OCI-LY3 (cell line): Measurements from ENCODE around the gene SLC38A10.

Experiments
- H2AFZ ChIP-seq: fragments of 200-600, 300-600 bp; shearing (Covaris generic); 2 replicates; pipeline ENCODE4 v1.6.0; 2014; ENCODE audit warnings: antibody characterized with exemption, low read depth, low read length
- H3K27ac ChIP-seq: fragments of 200-600, 300-600 bp; sonication (generic); 2 replicates; pipeline ENCODE4 v1.5.1; 2014; ENCODE audit warnings: mild to moderate bottlenecking, low read length, moderate library complexity, mixed read lengths
- H3K27me3 ChIP-seq: fragments of 200-600, 300-600 bp; sonication (generic); 2 replicates; pipeline ENCODE4 v1.6.1; 2014; ENCODE audit warnings: low read depth, low read length, mixed read lengths
- H3K36me3 ChIP-seq: fragments of 200-600, 300-600 bp; sonication (generic); replicated peaks from 2 replicates; pipeline ENCODE3; 2014; ENCODE audit warnings: low read depth, low read length, mixed read lengths
- H3K4me1 ChIP-seq: fragments of 300-600, 200-600 bp; sonication (generic); 2 replicates; pipeline ENCODE4 v1.6.1; 2014; ENCODE audit warnings: low read length, mixed read lengths
- H3K4me2 ChIP-seq: fragments of 200-600, 300-600 bp; sonication (generic); 2 replicates; pipeline ENCODE4 v1.6.1; 2014; ENCODE audit warnings: low read length, mixed read lengths
- H3K4me3 ChIP-seq: fragments of 300-600, 200-600 bp; sonication (generic); 2 replicates; pipeline ENCODE4 v1.5.1; 2014; ENCODE audit warnings: antibody characterized with exemption, mild to moderate bottlenecking, low read length, moderate library complexity
- H3K79me2 ChIP-seq: fragments of 300-600, 200-600 bp; shearing (Covaris generic); 2 replicates; pipeline ENCODE4 v1.6.1; 2014; ENCODE audit warnings: mild to moderate bottlenecking, low read length, mixed read lengths
- H3K9ac ChIP-seq: fragments of 300-600, 200-600 bp; shearing (Covaris generic); 2 replicates; pipeline ENCODE4 v1.6.0; 2014; ENCODE audit warnings: mild to moderate bottlenecking, low read length, moderate library complexity
- H3K9me3 ChIP-seq: fragments of 200-600, 300-600 bp; shearing (Covaris generic); 2 replicates; pipeline ENCODE4 v1.6.1; 2014; ENCODE audit warnings: low read length, mixed read lengths; ENCODE audit not compliant: insufficient read depth
- H4K20me1 ChIP-seq: fragments of 200-600, 300-600 bp; sonication (generic); 2 replicates; pipeline ENCODE4 v1.6.1; 2016; ENCODE audit warnings: low read length, mixed read lengths; ENCODE audit not compliant: insufficient read depth
- CTCF ChIP-seq: fragments of 200-600, 300-600 bp; sonication (generic); IDR thresholded peaks from 2 replicates; pipeline ENCODE4 v1.5.1; 2014; ENCODE audit warnings: antibody characterized with exemption, low read length, low read depth
- EZH2phosphoT487 ChIP-seq: fragments of 200-600 bp; shearing (Covaris generic); IDR thresholded peaks from 2 replicates; pipeline ENCODE4 v1.6.1; 2018; ENCODE audit warnings: antibody characterized with exemption, mixed run types, low read depth

The SLC38A10 gene

GRCh38 chr17:81282876-81283275, 12.2 kb downstream of the SLC38A10 start:
- Histone ChIP-seq H3K27me3 (no peaks in the 10 kb centered on the region), H3K36me3 (peaks cover 19% of the 10 kb centered on the region), H3K27ac (no peak overlapping the region), H3K9ac (no peak overlapping the region), H3K4me2 (no peak overlapping the region), H3K4me3 (no peak overlapping the region), H3K4me1 (no peaks in the 10 kb centered on the region), H3K9me3 (no peaks in the 10 kb centered on the region), H2AFZ (no peak overlapping the region), H4K20me1 (peaks cover 11% of the 10 kb centered on the region; the same call in 1 of the 2 replicates), H3K79me2 (peaks cover 24% of the 10 kb centered on the region; the same call in 1 of the 2 replicates)
- TF ChIP-seq CTCF, result no peak
- no peak for TF ChIP-seq EZH2phosphoT487

GRCh38 chr17:81282141-81282540, 13.0 kb downstream of the SLC38A10 start:
- Histone ChIP-seq H3K9ac (no peak overlapping the region), H2AFZ (no peak overlapping the region), H3K4me3 (no peak overlapping the region), H3K4me2 (no peak overlapping the region), H3K36me3 (peaks cover 14% of the 10 kb centered on the region), H3K27me3 (no peaks in the 10 kb centered on the region), H3K9me3 (no peaks in the 10 kb centered on the region), H4K20me1 (peaks cover 11% of the 10 kb centered on the region; the same call in 1 of the 2 replicates), H3K4me1 (no peaks in the 10 kb centered on the region), H3K27ac (no peak overlapping the region), H3K79me2 (peaks cover 17% of the 10 kb centered on the region; the same call in 1 of the 2 replicates)
- TF ChIP-seq CTCF, result no peak

- H3K27ac ChIP-seq, result no peak overlapping the region
- H4K20me1 ChIP-seq, result 0 out of 2 replicates have a peak, but pooled peaks cover 6% of the 10 kb centered on the region
- H3K36me3 ChIP-seq, result peaks cover 23% of the 10 kb centered on the region
- no peak overlapping the region for H2AFZ ChIP-seq
- no peaks in the 10 kb centered on the region for H3K27me3 ChIP-seq
- TF ChIP-seq EZH2phosphoT487, result no peak
- no peak for TF ChIP-seq CTCF
- no peak overlapping the region for H3K4me2 ChIP-seq
- no peak overlapping the region for H3K9ac ChIP-seq
- no peaks in the 10 kb centered on the region for H3K4me1 ChIP-seq
- peaks cover 1% of the 10 kb centered on the region; the same call in 1 of the 2 replicates for H3K79me2 ChIP-seq
- no peak overlapping the region for H3K4me3 ChIP-seq
- H3K9me3 ChIP-seq, result no peaks in the 10 kb centered on the region
These were observed 14.5 kb downstream of the SLC38A10 start for GRCh38 chr17:81280571-81280970.

- Histone ChIP-seq H3K9ac (no peak overlapping the region), H3K36me3 (peaks cover 23% of the 10 kb centered on the region)
These were observed 15.5 kb downstream of the SLC38A10 start for GRCh38 chr17:81279278-81280275.

More at GRCh38 chr17:81279278-81280275, 15.5 kb downstream of the SLC38A10 start:
- no peaks in the 10 kb centered on the region for H3K79me2 ChIP-seq
- no peak overlapping the region for H3K4me2 ChIP-seq
- H3K27ac ChIP-seq, result no peak overlapping the region
- TF ChIP-seq EZH2phosphoT487 (no peak), CTCF (no peak)
- H3K4me1 ChIP-seq, result no peaks in the 10 kb centered on the region
- no peaks in the 10 kb centered on the region for H3K9me3 ChIP-seq
- no peaks in the 10 kb centered on the region for H4K20me1 ChIP-seq
- no peaks in the 10 kb centered on the region for H3K27me3 ChIP-seq
- no peak overlapping the region for H2AFZ ChIP-seq
- no peak overlapping the region for H3K4me3 ChIP-seq
